ENCODE measurements around the gene NRTN.
A peak's percentile ranks its signal among the peaks of the same experiment; 100 is the strongest.
"Not testable (repeated sequence)": the region's sequence is repeated elsewhere in the genome, so short reads cannot be mapped to it uniquely, and the experiment has no call there.

NRTN gene

DNA sequence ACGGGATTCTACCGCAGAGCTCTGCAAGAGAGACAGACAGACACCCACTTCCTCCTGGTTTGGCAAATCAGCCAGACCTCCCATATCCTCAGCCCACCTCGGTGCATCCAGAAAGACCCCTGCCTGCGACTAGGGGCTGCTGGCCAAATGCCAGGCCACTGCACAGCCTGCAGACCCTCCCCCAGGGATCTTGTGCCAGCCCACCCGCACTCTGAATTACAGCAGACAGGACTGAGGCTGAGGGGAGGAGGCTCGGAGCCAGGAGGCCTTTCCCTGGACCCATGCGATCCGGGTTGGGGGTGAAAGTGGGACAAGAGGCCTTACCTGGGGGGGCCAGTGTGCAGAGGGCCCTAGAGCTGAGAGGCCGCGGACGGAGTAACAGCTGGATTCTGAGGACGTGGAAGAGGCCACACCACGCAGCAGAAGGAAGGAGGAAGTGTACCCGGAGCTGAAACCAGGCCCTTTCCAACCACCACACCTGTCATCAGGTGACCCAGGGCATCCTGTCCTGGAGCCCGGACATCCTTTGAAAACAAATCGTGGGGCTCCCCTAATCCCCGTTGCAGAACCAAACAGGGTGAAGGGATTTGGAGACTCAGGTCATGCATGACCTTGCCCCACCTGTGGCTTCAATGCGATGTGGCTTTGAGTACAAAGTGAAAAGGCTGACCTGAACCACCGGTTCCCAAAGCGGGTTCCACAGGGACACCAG, 33.6 kb downstream of the NRTN start:
- no peak for DNase-seq (ENCODE audit: low spot score)

GRCh38 chr19:5839065-5840017, 34.5 kb downstream of the NRTN start, which contains the start of gene FUT6:
Gene FUT6, minus strand, starts transcription at chr19:5839702. Its CDS starts 7,135 bp downstream, at chr19:5832567.
- DNase-seq (ENCODE audit: low spot score) = no peak

GRCh38 chr19:5841735-5842111, 36.9 kb downstream of the NRTN start:
- DNase-seq (ENCODE audit: low spot score) = not testable (repeated sequence)

DNA sequence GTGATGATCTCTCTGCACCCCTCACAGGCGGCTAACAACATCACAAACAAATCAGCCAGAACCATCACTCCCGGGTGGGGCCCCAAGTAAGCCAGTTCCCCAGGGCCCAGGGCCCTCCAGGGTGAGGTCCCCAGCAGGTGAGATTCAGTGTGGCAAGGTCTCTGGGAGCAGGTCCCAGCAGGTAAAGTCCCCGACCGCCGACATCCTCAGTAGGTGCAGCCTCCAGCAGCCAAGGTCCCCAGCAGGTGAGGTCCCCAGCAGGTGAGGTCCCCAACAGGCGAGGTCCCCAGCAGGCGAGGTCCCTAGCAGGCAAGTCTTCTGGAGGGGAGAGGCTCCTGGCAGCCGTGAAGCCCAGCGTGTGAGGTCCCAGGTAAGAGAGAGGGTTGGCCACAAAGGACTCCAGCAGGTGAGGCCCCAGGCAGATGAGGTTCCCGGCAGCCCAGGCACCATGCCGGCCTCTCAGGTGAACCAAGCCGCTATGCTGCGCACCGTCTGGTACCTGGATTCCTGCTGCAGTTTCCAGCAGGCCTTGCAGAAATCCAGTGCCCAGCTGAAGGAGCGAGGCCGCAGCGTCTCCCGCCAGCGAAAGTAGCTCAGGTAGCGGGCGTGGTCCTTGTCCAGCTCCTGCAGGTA, 38.5 kb downstream of the NRTN start:
- no peak for DNase-seq (ENCODE audit: low spot score)

DNA sequence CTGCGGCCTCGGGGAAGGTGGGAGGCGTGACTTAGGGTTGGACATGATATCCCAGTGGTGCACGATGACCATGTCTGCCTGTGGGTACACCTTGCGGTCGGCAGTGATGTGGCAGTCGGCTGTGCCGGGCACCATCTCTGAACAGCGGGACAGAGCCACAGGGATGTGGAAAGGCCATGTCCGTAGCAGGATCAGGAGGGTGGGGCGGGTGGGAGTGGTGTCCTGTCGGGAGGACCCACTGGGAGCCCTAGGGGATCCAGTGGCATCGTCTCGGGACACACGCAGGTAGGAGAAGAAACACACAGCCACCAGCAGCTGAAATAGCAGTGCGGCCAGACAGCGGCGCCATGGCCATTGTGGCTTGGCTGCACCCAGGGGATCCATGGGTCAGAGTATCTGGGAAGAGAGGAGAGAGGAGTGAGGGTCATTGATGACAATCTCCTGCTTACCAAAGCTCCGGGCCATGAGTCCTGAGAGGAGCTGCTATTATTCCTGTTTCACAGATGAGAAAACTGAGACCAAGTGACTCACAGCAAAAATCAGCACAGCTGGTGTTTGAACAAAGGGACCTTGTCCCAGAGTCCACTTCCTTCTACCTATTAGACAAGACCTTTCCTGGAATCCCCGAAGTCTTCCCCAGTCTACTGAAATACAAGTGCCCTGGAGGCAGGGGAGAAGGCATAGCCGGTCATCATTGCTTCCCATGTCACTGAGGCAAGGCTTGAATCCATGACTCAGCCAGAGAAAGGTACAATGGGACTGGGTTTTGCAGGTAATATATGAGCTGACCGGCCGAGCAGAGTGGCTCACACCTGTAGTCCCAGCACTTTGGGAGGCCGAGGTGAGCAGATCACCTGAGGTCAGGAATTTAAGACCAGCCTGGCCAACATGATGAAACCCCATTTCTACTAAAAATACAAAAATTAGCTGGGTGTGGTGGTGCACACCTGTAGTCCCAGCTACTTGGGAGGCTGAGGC, 39.9 kb downstream of the NRTN start:
- DNase-seq (ENCODE audit: low spot score) = no peak

GRCh38 chr19:5847846-5848245, 43.0 kb downstream of the NRTN start:
- not testable (repeated sequence) for DNase-seq (ENCODE audit: low spot score)

- DNase-seq (ENCODE audit: low spot score) = not testable (repeated sequence)
These were observed 43.8 kb downstream of the NRTN start for GRCh38 chr19:5848621-5849020.

GRCh38 chr19:5850189-5850588, 45.3 kb downstream of the NRTN start:
- DNase-seq (ENCODE audit: low spot score) = no peak

- no peak for DNase-seq (ENCODE audit: low spot score)
These were observed 46.0 kb downstream of the NRTN start for GRCh38 chr19:5850743-5851293.

GRCh38 chr19:5851302-5851701, 46.4 kb downstream of the NRTN start, which contains the start of gene FUT3:
Gene FUT3, minus strand, starts transcription at chr19:5851449.
- DNase-seq (ENCODE audit: low spot score) = no peak

DNA sequence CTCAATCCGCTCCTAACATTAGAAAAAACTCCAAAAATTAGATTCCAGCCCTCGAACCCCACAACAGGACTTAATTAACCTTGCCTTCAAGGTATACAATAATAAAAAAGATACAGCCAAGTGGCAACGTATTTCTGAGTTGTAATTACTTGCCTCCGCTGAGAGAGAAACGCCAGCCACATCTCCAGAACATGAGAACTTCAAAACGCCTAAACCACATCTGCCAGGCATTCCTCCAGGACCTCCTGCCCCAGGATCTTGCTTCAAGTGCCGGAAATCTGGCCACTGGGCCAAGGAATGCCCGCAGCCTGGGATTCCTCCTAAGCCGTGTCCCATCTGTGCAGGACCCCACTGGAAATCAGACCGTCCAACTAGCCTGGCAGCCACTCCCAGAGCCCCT, 49.3 kb downstream of the NRTN start:
- not testable (repeated sequence) for DNase-seq (ENCODE audit: low spot score)

DNA sequence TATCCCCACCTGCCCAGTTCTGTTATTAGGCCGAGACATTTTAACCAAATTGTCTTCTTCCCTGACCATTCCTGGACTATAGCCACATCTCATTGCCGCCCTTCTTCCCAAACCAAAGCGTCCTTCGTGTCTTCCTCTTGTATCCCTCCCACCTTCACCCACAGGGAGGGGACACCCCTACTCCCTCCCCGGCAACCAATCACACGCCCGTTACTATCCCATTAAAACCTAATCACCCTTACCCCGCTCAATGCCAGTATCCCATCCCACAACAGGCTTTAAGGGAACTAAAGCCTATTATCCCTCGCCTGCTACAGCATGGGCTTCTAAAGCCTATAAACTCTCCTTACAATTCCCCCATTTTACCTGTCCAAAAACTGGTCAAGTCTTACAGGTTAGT, 50.3 kb downstream of the NRTN start:
- not testable (repeated sequence) for DNase-seq (ENCODE audit: low spot score)

DNA sequence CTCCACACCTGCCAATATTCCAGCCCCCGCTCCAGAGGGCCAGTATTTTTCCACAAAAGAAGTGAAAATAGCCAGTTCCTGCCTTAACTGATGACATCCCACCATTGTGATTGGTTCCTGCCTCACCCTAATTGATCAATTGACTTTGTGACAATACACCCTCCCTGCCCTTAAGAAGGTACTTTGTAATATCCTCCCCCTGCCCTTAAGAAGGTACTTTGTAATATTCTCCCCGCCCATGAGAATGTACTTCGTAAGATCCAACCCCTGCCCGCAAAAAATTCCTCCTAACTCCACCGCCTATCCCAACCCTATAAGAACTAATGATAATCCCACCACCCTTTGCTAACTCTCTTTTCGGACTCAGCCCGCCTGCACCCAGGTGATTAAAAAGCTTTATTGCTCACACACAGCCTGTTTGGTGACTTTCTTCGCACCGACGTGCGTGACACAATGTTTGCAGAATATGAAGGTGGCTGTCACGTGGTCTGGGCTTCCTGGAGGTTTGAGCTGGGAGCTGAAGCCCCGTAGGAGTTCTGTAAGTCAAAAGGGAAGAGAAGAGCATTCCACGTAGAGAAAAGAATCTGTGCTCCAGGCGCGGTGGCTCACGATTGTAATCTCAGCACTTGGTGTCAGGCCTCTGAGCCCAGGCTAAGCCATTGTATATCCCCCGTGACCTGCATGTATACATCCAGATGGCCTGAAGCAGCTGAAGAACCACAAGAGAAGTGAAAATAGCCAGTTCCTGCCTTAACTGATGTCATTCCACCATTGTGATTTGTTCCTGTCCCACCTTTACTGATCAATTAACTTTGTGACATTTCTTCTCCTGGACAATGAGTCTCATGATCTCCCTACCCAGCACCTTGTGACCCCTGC, 52.6 kb downstream of the NRTN start:
- no peak for DNase-seq (ENCODE audit: low spot score)

- DNase-seq (ENCODE audit: low spot score) = no peak
These were observed 58.3 kb downstream of the NRTN start for GRCh38 chr19:5863030-5863665.

- no peak for DNase-seq (ENCODE audit: low spot score)
These were observed 59.3 kb downstream of the NRTN start for GRCh38 chr19:5864013-5864720.

GRCh38 chr19:5864725-5865486, 60.0 kb downstream of the NRTN start:
- peak; percentile 37 for DNase-seq (ENCODE audit: low spot score)

DNA sequence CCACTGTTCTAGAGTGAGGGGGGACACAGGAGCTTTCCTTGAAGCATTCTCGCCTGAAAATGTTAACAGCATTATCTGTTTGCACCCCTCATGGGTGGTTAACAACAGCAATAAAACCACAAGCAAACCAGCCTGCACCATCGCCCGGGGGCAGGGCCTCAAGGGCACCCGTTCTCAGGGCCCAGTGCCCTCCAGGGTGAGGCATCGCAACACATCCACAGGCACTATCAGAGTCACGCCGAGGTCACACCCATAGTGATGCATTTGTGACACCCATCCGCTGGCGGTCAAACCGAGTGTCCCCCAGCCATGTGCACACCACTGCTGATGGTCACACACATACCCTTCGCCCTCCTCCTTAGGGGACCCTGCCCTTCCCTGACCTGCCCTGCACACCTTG, 60.9 kb downstream of the NRTN start:
- peak; percentile 37 for DNase-seq (ENCODE audit: low spot score)

Measured in ecto neural progenitor cell (in vitro differentiated cells).